GM19035 (cell line): Measurements from ENCODE around the gene VPS26C.

Source experiments
- ATAC-seq: cut with Tn5 transposase; IDR thresholded peaks from one replicate; pipeline ENCODE4 v1.9.1; 2021; ENCODE audit not compliant: unreplicated experiment

Gene VPS26C

DNA sequence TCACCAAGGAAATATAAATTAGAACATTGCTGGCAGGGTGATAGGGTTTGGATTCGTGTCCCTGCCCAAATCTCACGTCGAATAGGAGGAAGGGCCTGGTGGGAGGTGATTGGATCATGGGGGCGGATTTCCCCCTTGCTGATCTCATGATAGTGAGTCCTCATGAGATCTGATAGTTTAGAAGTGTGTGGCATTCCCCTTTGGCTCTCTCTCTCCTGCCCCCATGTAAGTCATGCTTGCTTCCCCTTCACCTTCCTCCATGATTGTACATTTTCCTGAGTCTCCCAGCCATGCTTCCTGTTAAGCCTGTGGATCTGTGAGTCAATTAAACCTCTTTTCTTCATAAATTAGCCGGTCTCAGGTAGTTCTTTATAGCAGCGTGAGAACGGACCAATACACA, 60.6 kb downstream of the VPS26C start:
- ATAC-seq = no peak

- no peak for ATAC-seq
These were observed 62.6 kb downstream of the VPS26C start for GRCh38 chr21:37204580-37204979.

GRCh38 chr21:37202221-37203110, 64.7 kb downstream of the VPS26C start:
- ATAC-seq = no peak

DNA sequence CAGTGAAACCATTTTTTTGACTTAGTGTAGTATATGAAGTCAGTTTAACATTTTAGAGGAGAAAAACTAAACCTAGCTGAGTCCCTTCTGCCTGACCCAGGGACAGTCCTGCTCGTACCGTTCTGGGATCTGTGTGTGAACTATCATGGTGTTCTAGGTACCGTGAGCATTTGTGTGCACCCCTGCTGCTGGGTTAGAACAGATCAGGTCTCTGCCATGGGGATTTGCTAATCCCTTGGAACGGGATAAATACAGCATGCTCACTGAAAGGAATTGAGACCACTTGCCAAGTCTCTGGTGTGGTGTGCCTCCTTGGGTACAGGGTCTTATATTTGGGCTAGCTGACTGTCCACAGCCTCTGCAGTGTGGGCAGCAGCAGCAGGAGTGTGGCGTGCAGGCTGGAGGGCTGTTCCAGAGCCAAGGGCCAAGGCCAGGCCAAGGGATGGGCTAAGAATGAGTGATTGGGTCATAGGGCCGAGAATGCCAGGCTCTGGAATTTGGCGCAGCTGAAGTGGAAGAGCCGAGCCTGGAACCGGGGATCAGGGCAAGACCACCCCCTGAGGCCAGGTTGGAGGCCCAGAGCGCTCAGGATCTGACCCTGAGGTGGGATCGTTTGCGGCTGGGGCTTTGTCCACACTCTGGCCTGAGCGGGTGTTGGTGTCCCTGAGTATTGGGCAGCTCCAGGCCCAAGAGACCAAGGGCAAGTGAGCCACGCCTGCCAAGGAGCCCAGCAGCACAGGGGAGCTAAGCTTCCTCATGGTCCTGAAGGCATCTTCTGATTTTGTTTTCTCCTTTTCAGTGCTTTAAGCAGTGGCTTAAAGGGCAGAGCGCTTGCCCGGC, 66.3 kb downstream of the VPS26C start:
- no peak for ATAC-seq

- no peak for ATAC-seq
These were observed 67.8 kb downstream of the VPS26C start for GRCh38 chr21:37199057-37199924.

- no peak for ATAC-seq
These were observed 69.4 kb downstream of the VPS26C start for GRCh38 chr21:37197746-37198145.

GRCh38 chr21:37196847-37197246, 70.3 kb downstream of the VPS26C start:
- ATAC-seq = no peak

GRCh38 chr21:37195610-37196009, 71.5 kb downstream of the VPS26C start:
- no peak for ATAC-seq

GRCh38 chr21:37195059-37195458, 72.1 kb downstream of the VPS26C start:
- ATAC-seq = no peak

GRCh38 chr21:37193676-37194075, 73.5 kb downstream of the VPS26C start:
- no peak for ATAC-seq

DNA sequence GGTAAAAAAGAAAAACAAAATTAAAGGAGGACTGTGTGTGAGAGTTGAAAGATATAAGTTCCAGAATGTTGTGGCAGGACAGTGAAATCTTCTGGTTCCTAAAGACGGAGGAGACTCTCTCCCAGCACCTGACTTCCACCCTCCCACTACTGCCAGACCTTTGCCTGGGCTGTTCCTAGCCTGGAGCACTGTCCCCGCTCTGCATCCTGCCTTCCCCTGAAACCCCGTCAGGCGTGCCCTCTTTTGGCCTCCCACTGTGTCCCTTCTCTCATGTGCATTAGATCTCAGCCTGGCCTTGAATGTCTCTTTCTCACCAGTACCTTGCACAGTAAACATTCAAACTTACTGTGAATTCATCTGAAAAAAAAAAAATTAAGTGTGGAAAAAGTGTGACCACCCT, 74.1 kb downstream of the VPS26C start:
- no peak for ATAC-seq

DNA sequence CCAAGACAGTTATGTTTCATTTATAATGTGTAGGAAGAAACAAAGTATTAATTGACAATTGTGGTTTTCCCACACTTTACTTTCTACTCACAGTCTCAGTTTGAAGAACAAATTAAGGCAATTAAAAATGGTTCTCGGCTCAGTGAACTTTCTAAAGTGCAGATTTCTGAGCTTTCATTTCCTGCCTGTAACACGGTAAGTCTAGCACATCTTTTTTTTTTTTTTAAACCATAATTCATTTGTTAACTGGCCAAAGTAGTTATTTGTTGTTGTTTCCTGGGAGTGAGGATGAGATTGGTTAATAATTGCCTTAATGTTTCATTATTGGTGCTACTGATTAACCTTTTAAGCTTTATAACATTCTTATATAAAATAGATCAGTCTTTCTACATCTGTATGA, 75.1 kb downstream of the VPS26C start:
- ATAC-seq = no peak

GRCh38 chr21:37188825-37189224, 78.3 kb downstream of the VPS26C start:
- ATAC-seq = no peak

GRCh38 chr21:37186983-37187382, 80.2 kb downstream of the VPS26C start:
- ATAC-seq = no peak

DNA sequence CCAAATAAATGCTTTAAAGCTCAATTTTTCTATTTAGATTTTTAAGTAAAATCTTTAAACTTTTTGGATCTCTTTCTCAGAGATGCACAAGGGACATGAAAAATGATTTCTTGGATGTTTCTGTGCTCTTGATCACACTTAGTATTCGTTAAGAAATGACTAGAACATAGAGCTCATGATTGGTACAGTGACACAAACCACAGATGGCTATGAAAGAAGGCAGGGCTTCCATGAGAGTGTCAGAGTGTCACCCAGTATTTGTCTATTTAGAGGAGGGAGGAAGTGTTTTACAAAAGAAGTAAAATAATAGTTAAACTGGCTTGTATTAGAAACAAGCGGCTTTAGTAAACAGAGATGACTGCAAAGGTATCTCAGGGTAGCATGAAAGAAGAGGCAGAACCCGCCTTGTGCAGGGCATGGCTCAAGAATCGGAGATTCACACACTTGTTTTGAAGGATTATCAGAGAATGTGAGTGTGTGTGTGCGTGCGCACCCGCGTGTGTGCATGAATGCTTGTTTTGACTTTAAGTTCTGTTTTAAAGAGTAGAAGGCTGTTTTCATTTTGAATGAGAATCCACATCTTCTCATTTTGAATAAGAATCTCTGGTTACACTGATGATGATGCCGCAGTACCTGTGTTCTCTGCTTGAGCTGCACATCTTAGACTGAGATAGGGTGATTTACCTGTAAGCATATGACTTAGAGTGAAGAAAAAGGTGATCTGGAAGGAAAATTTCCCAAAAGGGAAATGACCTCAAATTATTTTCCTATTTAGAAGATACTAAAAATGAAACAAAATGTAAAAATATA, 82.1 kb downstream of the VPS26C start:
- ATAC-seq = no peak

GRCh38 chr21:37183749-37184148, 83.4 kb downstream of the VPS26C start:
- no peak for ATAC-seq

DNA sequence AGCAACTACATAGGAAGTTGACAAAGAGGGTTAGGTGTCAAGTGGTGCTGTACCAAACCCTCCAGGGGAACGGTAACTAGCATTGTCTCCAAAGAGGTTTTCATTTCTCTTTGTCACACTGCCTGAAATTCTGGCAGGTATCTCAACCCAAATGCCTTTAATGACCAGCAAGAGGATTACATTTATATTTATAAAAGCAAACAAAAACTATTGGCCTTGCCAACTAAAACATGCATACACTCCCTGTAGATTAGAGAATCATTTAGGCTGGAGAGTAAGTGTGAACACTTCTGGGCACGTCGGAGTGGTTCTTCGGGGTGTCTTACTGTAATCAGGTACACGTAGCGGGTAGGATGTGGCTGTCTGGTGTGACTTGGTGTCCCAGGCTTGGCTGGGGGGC, 84.9 kb downstream of the VPS26C start:
- no peak for ATAC-seq

- ATAC-seq = no peak
These were observed 86.1 kb downstream of the VPS26C start for GRCh38 chr21:37181059-37181458.

DNA sequence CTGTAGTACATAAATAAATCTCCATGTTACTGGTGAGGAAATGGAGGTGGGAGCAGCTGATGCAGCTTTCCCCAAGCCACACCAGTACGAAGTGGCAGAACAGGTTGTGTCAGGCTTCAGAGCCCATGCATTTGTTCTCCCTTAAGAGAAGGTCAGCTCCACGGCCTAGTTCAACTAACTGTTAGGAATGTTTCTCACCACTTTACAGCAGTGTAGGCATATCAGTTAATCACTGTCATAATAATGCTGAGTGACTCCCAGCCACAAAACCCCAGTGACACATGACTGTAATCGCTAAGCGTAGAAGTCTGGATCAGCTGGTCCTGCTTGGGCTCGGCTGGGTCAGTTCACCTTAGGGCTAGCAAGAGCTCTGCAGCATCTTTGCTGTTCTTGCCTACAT, 90.4 kb downstream of the VPS26C start:
- no peak for ATAC-seq
